ENCODE results near the gene CAMLG.

- TF ChIP-seq CTCF (IDR thresholded peaks at IDR 0.05) (no peak), POLR2AphosphoS5 (IDR thresholded peaks at IDR 0.05; ENCODE audit: low read depth, low read length) (no peak), TCF7L2 (IDR thresholded peaks at IDR 0.05; ENCODE audit: low read depth, low read length) (no peak), SIN3A (IDR thresholded peaks at IDR 0.05; ENCODE audit: borderline replicate concordance, insufficient read depth, low read depth, low read length) (no peak), REST (IDR thresholded peaks at IDR 0.05; ENCODE audit: insufficient read depth in 1 of 2, low read depth in 2 of 2, low read length in 1 of 2) (no peak)
Observed at GRCh38 chr5:134791580-134791979, 53.2 kb downstream of the CAMLG start.
